ENCODE data around the gene PPP2R3B. TPM values are rescaled to one million over a fixed set of nuclear protein-coding genes. Genes with fewer than 3 reads are reported as not detected.

The PPP2R3B gene
- total and polyA plus RNA-seq, 2 of the 13 experiments (the other 11 are each of a cell fraction or from before 2014, with no cell fraction given), result 17.0 to 21.4 TPM

GRCh38 chrX:318739-319578 lies 67.7 kb downstream of the PPP2R3B start, which contains the start of gene GTPBP6 (continued):
- peak; percentile 76 for TF ChIP-seq MAZ (IDR thresholded peaks at IDR 0.05; ENCODE audit: borderline replicate concordance, low read depth, low read length)
- TF ChIP-seq MAZ (CRISPR knock-in tag; IDR thresholded peaks at IDR 0.05; ENCODE audit: low read depth), result peak; percentile 79
- peak; percentile 2; the same call in 1 of the 2 replicates for TF ChIP-seq ZFP91 (CRISPR knock-in tag; IDR thresholded peaks at IDR 0.05; ENCODE audit: borderline replicate concordance)
- TF ChIP-seq, protein P1, sequence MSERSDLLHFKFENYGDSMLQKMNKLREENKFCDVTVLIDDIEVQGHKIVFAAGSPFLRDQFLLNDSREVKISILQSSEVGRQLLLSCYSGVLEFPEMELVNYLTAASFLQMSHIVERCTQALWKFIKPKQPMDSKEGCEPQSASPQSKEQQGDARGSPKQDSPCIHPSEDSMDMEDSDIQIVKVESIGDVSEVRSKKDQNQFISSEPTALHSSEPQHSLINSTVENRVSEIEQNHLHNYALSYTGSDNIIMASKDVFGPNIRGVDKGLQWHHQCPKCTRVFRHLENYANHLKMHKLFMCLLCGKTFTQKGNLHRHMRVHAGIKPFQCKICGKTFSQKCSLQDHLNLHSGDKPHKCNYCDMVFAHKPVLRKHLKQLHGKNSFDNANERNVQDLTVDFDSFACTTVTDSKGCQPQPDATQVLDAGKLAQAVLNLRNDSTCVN (CRISPR knock-in tag; IDR thresholded peaks at IDR 0.05; ENCODE audit: borderline replicate concordance), result 0 out of 2 replicates have a peak, but pooled peaks have one; percentile 15
- TF ChIP-seq ZSCAN20 (CRISPR knock-in tag; IDR thresholded peaks at IDR 0.05; ENCODE audit: borderline replicate concordance), result no peak
- peak; percentile 30; the same call in 1 of the 2 replicates for TF ChIP-seq TOPORS (CRISPR knock-in tag; IDR thresholded peaks at IDR 0.05)
- peak; percentile 8 for TF ChIP-seq TEAD3 (CRISPR knock-in tag; optimal IDR thresholded peaks at IDR 0.05; ENCODE audit: borderline replicate concordance)
- TF ChIP-seq POLR2AphosphoS5 (IDR thresholded peaks at IDR 0.05; ENCODE audit: low read depth, low read length), result peak; percentile 57
- TF ChIP-seq SAP130 (CRISPR knock-in tag; IDR thresholded peaks at IDR 0.05; ENCODE audit: low read depth), result peak; percentile 83
- TF ChIP-seq ZNF773 (CRISPR knock-in tag; IDR thresholded peaks at IDR 0.05; ENCODE audit: borderline replicate concordance), result no peak
- TF ChIP-seq, protein P2, sequence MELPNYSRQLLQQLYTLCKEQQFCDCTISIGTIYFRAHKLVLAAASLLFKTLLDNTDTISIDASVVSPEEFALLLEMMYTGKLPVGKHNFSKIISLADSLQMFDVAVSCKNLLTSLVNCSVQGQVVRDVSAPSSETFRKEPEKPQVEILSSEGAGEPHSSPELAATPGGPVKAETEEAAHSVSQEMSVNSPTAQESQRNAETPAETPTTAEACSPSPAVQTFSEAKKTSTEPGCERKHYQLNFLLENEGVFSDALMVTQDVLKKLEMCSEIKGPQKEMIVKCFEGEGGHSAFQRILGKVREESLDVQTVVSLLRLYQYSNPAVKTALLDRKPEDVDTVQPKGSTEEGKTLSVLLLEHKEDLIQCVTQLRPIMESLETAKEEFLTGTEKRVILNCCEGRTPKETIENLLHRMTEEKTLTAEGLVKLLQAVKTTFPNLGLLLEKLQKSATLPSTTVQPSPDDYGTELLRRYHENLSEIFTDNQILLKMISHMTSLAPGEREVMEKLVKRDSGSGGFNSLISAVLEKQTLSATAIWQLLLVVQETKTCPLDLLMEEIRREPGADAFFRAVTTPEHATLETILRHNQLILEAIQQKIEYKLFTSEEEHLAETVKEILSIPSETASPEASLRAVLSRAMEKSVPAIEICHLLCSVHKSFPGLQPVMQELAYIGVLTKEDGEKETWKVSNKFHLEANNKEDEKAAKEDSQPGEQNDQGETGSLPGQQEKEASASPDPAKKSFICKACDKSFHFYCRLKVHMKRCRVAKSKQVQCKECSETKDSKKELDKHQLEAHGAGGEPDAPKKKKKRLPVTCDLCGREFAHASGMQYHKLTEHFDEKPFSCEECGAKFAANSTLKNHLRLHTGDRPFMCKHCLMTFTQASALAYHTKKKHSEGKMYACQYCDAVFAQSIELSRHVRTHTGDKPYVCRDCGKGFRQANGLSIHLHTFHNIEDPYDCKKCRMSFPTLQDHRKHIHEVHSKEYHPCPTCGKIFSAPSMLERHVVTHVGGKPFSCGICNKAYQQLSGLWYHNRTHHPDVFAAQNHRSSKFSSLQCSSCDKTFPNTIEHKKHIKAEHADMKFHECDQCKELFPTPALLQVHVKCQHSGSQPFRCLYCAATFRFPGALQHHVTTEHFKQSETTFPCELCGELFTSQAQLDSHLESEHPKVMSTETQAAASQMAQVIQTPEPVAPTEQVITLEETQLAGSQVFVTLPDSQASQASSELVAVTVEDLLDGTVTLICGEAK (IDR thresholded peaks at IDR 0.05), result no peak
- TF ChIP-seq, protein P2 (CRISPR knock-in tag; IDR thresholded peaks at IDR 0.05), result no peak

Measured in HepG2 (cell line).